ENCODE results near the gene NXPE1. TPM values are rescaled to one million over a fixed set of nuclear protein-coding genes. Genes with fewer than 3 reads are reported as not detected.

The NXPE1 gene
- total and polyA plus RNA-seq, 2 donors (not counting 1 experiment from before 2014, with no cell fraction given) = not detected

GRCh38 chr11:114511538-114511937 is 48.1 kb downstream of the NXPE1 start:
- Histone ChIP-seq H3K9ac (ENCODE audit: low read length) (no peak overlapping the region), H3K4me3 (ENCODE audit: control extremely low read depth in 1 of 5, extremely low read depth in 1 of 5, insufficient read depth in 1 of 5, low read depth in 2 of 5, low read length in 4 of 5) (no peak overlapping the region), H3K4me1 (ENCODE audit: control insufficient read depth in 2 of 2, insufficient read depth in 2 of 2, low read length in 2 of 2) (no peaks in the 10 kb centered on the region), H3K27ac (ENCODE audit: low read length in 2 of 2) (no peak overlapping the region), H4K20me1 (ENCODE audit: control insufficient read depth, insufficient read depth, low read length, poor library complexity, severe bottlenecking) (no peaks in the 10 kb centered on the region), H3K9me3 (ENCODE audit: control extremely low read depth in 1 of 3, control insufficient read depth in 2 of 3, insufficient read depth in 1 of 3, low read length in 2 of 3) (peaks cover 0 to 2% (median 0%) of the 10 kb centered on the region in 3 donors), H3K27me3 (replicated peaks in 1 of 4; ENCODE audit: control extremely low read depth in 1 of 4, control insufficient read depth in 3 of 4, insufficient read depth in 4 of 4, low read length in 3 of 4) (peaks cover 0 to 3% (median 0%) of the 10 kb centered on the region in 4 experiments), H3K36me3 (replicated peaks in 1 of 2; ENCODE audit: control extremely low read depth in 1 of 2, control insufficient read depth in 1 of 2, extremely low read depth in 1 of 2, insufficient read depth in 2 of 2, low read length in 1 of 2) (no peaks in the 10 kb centered on the region), H2AFZ (ENCODE audit: insufficient read depth, low read depth, low read length, poor library complexity, severe bottlenecking) (no peak overlapping the region), H3K4me2 (replicated peaks; ENCODE audit: low read depth, low read length, poor library complexity, severe bottlenecking) (no peak overlapping the region), H3K79me2 (ENCODE audit: control insufficient read depth, insufficient read depth, low read length) (no peaks in the 10 kb centered on the region)
- H3K9me3 Mint-ChIP-seq (ENCODE audit: insufficient read depth) = no peaks in the 10 kb centered on the region
- no peak for ATAC-seq (ENCODE audit: low read depth)
- no peak overlapping the region for H3K4me3 Mint-ChIP-seq
- intact Hi-C loops (cut with micrococcal nuclease) = no loop called here
- TF ChIP-seq EZH2 (IDR thresholded peaks at IDR 0.05; ENCODE audit: borderline replicate concordance, insufficient read depth, low read depth, low read length, poor library complexity, severe bottlenecking) = no peak
- H3K27ac Mint-ChIP-seq = no peak overlapping the region
- H3K27me3 Mint-ChIP-seq = peaks cover 5% of the 10 kb centered on the region
- ChIA-PET POLR2A (no interaction called here), CTCF (no interaction called here)
- H3K4me1 Mint-ChIP-seq = no peaks in the 10 kb centered on the region
- 100% methylated on average over 2 of the region's 2 CpGs for WGBS (ENCODE audit: insufficient coverage)
- DNase-seq = no peak

- CTCF ChIA-PET = no interaction called here
Measured at GRCh38 chr11:114511079-114511478, 48.6 kb downstream of the NXPE1 start.

More at GRCh38 chr11:114511079-114511478, 48.6 kb downstream of the NXPE1 start:
- Histone ChIP-seq H3K27ac (ENCODE audit: low read length in 2 of 2) (no peak overlapping the region), H3K36me3 (replicated peaks in 1 of 2; ENCODE audit: control extremely low read depth in 1 of 2, control insufficient read depth in 1 of 2, extremely low read depth in 1 of 2, insufficient read depth in 2 of 2, low read length in 1 of 2) (no peaks in the 10 kb centered on the region), H3K9me3 (ENCODE audit: control extremely low read depth in 1 of 3, control insufficient read depth in 2 of 3, insufficient read depth in 1 of 3, low read length in 2 of 3) (peaks cover 0 to 2% (median 0%) of the 10 kb centered on the region in 3 donors), H3K79me2 (ENCODE audit: control insufficient read depth, insufficient read depth, low read length) (no peaks in the 10 kb centered on the region), H4K20me1 (ENCODE audit: control insufficient read depth, insufficient read depth, low read length, poor library complexity, severe bottlenecking) (no peaks in the 10 kb centered on the region), H3K4me1 (ENCODE audit: control insufficient read depth in 2 of 2, insufficient read depth in 2 of 2, low read length in 2 of 2) (no peaks in the 10 kb centered on the region), H3K4me3 (ENCODE audit: control extremely low read depth in 1 of 5, extremely low read depth in 1 of 5, insufficient read depth in 1 of 5, low read depth in 2 of 5, low read length in 4 of 5) (no peak overlapping the region), H3K9ac (ENCODE audit: low read length) (no peak overlapping the region), H3K4me2 (replicated peaks; ENCODE audit: low read depth, low read length, poor library complexity, severe bottlenecking) (no peak overlapping the region), H3K27me3 (replicated peaks in 1 of 4; ENCODE audit: control extremely low read depth in 1 of 4, control insufficient read depth in 3 of 4, insufficient read depth in 4 of 4, low read length in 3 of 4) (peaks cover 0 to 3% (median 0%) of the 10 kb centered on the region in 4 experiments), H2AFZ (ENCODE audit: insufficient read depth, low read depth, low read length, poor library complexity, severe bottlenecking) (no peak overlapping the region)
- POLR2A ChIA-PET = no interaction called here
- ATAC-seq (ENCODE audit: low read depth) = no peak
- Mint-ChIP-seq H3K27me3 (peaks cover 8% of the 10 kb centered on the region), H3K9me3 (ENCODE audit: insufficient read depth) (no peaks in the 10 kb centered on the region), H3K27ac (no peak overlapping the region), H3K4me1 (no peaks in the 10 kb centered on the region), H3K4me3 (no peak overlapping the region)
- DNase-seq = no peak
- WGBS (ENCODE audit: insufficient coverage) = 87% methylated on average over 4 of the region's 7 CpGs
- intact Hi-C loops (cut with micrococcal nuclease) = no loop called here
- TF ChIP-seq, protein P1, sequence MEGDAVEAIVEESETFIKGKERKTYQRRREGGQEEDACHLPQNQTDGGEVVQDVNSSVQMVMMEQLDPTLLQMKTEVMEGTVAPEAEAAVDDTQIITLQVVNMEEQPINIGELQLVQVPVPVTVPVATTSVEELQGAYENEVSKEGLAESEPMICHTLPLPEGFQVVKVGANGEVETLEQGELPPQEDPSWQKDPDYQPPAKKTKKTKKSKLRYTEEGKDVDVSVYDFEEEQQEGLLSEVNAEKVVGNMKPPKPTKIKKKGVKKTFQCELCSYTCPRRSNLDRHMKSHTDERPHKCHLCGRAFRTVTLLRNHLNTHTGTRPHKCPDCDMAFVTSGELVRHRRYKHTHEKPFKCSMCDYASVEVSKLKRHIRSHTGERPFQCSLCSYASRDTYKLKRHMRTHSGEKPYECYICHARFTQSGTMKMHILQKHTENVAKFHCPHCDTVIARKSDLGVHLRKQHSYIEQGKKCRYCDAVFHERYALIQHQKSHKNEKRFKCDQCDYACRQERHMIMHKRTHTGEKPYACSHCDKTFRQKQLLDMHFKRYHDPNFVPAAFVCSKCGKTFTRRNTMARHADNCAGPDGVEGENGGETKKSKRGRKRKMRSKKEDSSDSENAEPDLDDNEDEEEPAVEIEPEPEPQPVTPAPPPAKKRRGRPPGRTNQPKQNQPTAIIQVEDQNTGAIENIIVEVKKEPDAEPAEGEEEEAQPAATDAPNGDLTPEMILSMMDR (IDR thresholded peaks at IDR 0.05) = no peak
- TF ChIP-seq EZH2 (IDR thresholded peaks at IDR 0.05; ENCODE audit: borderline replicate concordance, insufficient read depth, low read depth, low read length, poor library complexity, severe bottlenecking) = no peak

All from B cell (primary cell).